Ishikawa (cell line): ENCODE data around the gene TGM5.

Experiments
- CEBPB ChIP-seq: IDR thresholded peaks from 2 replicates; pipeline ENCODE4 v1.6.1; 2012
- CREB1 ChIP-seq: IDR thresholded peaks from 2 replicates; pipeline ENCODE4 v1.6.1; 2012; ENCODE audit warnings: low read depth
- EGR1 ChIP-seq: IDR thresholded peaks from 2 replicates; pipeline ENCODE4 v1.6.1; 2012
- EP300 ChIP-seq: IDR thresholded peaks from 2 replicates; pipeline ENCODE4 v1.6.1; 2012; ENCODE audit warnings: borderline replicate concordance
- FOXM1 ChIP-seq: IDR thresholded peaks from 2 replicates; pipeline ENCODE4 v1.6.1; 2012; ENCODE audit warnings: low read depth, borderline replicate concordance
- NFIC ChIP-seq: IDR thresholded peaks from 2 replicates; pipeline ENCODE4 v1.6.1; 2012
- RAD21 ChIP-seq: IDR thresholded peaks from 2 replicates; pipeline ENCODE4 v1.6.1; 2012; ENCODE audit warnings: low read depth
- TAF1 ChIP-seq: IDR thresholded peaks from 2 replicates; pipeline ENCODE4 v1.6.1; 2012; ENCODE audit warnings: low read depth, mild to moderate bottlenecking
- TCF12 ChIP-seq: IDR thresholded peaks from 2 replicates; pipeline ENCODE4 v1.6.1; 2012; ENCODE audit warnings: low read depth
- TEAD4 ChIP-seq: IDR thresholded peaks from 2 replicates; pipeline ENCODE4 v1.6.1; 2012
- YY1 ChIP-seq: IDR thresholded peaks from 2 replicates; pipeline ENCODE4 v1.6.1; 2012; ENCODE audit warnings: low read depth
- ZBTB7A ChIP-seq: IDR thresholded peaks from 2 replicates; pipeline ENCODE4 v1.6.1; 2012; ENCODE audit warnings: low read depth
- TF ChIP-seq, protein P1 (sequence below): IDR thresholded peaks from 2 replicates; pipeline ENCODE4 v1.6.1; 2012
- TF ChIP-seq, protein P2 (sequence below): IDR thresholded peaks from 2 replicates; pipeline ENCODE4 v1.6.1; 2012
- TF ChIP-seq, protein P3 (sequence below): IDR thresholded peaks from 2 replicates; pipeline ENCODE4 v1.6.1; 2012; ENCODE audit warnings: low read depth, mild to moderate bottlenecking

The TGM5 gene

DNA sequence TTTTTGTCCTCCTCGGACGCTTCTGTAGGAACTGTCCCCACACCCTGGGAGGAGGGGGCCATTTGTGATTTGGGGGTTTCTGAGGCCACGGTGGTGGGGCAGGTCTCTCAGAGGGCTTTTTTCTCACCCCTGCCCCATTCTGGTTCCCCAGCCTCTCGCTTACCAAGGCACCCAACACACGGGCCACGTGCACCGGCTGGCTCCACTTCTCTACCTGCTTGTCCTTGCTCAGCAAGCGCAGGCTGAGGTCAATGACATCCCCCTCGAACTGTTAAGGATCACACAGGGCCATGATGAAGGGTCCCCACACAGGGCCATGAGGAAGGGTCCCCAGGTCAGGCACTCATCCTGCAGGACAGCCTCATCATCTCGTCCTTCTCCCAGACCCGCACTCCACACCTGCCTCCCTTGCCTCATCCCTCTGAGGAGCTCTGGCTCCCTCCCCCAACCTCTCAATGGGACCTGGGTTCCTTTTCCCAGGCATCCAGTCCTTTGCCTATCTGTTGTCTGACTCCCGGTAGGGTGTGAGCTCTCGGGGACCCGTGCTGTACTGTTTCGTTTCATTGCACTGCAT is 56.5 kb downstream of the TGM5 start:
- TF ChIP-seq, protein P1, sequence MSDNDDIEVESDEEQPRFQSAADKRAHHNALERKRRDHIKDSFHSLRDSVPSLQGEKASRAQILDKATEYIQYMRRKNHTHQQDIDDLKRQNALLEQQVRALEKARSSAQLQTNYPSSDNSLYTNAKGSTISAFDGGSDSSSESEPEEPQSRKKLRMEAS = no peak

DNA sequence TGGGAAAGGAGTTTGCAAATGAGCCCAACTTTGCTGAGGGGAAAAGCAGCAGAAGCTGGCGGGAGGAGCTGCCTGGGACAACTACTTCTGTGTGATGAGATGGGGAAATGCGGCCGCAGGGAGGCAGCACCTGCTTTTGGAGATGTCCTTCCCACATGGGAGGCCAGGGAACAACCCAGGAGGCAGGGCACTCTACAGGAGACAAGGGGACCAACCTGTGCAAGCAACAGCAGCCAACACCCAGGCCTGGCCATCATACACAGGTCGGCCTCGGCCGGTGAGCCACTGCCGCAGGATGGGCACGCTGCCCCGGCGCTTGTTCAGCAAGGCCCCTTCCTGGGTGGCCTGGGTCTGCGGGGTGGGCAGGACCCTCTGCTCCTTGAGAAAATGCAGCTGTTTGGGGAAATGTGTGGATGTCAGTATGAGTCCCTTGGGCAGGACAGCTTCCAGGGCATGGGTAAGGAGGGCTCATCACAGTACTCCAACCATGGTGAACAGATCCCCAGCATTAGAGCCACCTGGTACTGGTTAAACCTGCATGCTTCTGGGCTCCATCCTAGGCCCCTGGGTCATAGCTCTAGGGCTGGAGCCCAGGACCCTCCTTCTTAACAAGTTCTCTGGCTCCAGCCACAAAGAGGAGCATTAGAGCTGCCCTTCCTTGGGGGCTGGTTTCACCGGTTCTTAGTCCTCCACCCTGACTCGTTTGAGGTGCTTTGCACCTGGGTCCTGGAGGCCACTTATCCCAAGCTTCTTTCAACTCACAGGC is 57.5 kb downstream of the TGM5 start:
- TF ChIP-seq EP300 = no peak
- TF ChIP-seq RAD21 = peak; percentile 15; the same call in 1 of the 2 replicates

DNA sequence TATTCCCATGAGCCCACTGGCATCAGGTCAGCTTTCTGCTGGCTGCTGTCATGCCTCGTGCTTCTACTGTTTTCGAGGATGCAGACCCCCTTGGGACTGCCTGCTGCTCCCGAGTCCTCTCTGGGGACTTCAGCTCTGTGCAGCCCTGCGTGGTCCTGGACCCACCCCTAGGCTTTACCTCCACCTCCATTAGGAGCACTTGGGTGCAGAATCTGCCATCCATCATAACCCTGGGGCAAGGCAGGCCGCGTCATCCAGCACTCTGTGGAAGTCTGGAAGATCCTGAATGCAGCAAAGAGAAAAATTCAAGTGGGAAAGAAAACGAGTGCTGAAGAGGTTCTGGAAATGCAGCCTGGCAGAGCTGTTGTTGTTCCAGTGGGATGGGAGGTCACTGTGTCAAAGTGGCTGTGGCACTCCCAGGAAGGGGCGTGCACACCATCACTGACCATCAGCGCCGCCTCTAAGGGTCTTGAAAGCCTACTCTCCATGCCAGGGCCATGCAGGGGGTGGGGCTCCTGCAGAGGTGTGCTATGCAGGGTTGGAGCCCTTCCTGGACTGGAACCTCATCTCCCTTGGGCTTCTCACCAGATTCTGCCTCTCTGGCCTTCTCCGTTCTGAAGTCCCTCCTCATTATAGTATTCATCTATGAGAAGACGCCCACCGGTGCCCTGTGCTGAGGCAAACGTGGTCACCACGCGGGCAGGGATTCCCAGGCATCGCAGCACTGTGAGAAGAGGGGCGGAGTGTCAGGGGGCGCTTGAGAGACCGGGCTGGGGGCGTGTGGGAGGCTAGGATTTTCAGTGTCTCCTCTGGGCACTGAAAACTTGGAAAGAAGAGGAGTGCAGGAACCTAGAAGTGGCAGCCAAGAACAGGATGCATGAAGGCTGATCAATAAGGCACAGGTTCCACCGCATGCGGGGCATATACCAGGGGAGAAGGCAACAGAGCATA is 58.4 kb downstream of the TGM5 start:
- TF ChIP-seq YY1 (no peak), TAF1 (no peak), FOXM1 (no peak), CREB1 (no peak), TEAD4 (no peak), EP300 (no peak), RAD21 (no peak), CEBPB (no peak), NFIC (no peak), TCF12 (no peak), EGR1 (no peak), ZBTB7A (no peak)
- TF ChIP-seq, protein P2, sequence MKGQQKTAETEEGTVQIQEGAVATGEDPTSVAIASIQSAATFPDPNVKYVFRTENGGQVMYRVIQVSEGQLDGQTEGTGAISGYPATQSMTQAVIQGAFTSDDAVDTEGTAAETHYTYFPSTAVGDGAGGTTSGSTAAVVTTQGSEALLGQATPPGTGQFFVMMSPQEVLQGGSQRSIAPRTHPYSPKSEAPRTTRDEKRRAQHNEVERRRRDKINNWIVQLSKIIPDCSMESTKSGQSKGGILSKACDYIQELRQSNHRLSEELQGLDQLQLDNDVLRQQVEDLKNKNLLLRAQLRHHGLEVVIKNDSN = no peak
- TF ChIP-seq, protein P1 = no peak
- TF ChIP-seq, protein P3, sequence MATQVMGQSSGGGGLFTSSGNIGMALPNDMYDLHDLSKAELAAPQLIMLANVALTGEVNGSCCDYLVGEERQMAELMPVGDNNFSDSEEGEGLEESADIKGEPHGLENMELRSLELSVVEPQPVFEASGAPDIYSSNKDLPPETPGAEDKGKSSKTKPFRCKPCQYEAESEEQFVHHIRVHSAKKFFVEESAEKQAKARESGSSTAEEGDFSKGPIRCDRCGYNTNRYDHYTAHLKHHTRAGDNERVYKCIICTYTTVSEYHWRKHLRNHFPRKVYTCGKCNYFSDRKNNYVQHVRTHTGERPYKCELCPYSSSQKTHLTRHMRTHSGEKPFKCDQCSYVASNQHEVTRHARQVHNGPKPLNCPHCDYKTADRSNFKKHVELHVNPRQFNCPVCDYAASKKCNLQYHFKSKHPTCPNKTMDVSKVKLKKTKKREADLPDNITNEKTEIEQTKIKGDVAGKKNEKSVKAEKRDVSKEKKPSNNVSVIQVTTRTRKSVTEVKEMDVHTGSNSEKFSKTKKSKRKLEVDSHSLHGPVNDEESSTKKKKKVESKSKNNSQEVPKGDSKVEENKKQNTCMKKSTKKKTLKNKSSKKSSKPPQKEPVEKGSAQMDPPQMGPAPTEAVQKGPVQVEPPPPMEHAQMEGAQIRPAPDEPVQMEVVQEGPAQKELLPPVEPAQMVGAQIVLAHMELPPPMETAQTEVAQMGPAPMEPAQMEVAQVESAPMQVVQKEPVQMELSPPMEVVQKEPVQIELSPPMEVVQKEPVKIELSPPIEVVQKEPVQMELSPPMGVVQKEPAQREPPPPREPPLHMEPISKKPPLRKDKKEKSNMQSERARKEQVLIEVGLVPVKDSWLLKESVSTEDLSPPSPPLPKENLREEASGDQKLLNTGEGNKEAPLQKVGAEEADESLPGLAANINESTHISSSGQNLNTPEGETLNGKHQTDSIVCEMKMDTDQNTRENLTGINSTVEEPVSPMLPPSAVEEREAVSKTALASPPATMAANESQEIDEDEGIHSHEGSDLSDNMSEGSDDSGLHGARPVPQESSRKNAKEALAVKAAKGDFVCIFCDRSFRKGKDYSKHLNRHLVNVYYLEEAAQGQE = no peak

DNA sequence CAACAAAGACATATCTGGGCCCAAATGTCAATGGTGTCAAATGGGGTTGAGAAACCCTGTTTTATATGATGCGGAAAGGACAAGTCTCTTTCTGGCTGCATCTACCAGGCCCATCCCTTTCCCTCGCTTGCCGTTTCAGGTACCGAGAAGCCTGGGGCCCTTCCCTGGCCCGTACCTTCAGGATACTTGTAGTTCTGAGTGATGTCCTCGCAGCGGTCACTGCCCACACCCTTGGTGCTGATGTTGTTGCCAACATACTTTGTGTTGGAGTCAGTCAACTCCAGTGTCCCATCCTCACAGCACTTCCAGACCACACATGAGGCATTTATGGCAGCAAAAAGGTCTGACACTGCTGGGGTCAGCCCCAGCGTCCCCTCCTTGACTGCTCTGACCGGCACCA is 59.7 kb downstream of the TGM5 start:
- TF ChIP-seq CEBPB (no peak), EP300 (no peak), TAF1 (no peak), CREB1 (no peak), EGR1 (no peak), FOXM1 (no peak), RAD21 (no peak), TEAD4 (no peak)
- TF ChIP-seq, protein P2 = no peak

DNA sequence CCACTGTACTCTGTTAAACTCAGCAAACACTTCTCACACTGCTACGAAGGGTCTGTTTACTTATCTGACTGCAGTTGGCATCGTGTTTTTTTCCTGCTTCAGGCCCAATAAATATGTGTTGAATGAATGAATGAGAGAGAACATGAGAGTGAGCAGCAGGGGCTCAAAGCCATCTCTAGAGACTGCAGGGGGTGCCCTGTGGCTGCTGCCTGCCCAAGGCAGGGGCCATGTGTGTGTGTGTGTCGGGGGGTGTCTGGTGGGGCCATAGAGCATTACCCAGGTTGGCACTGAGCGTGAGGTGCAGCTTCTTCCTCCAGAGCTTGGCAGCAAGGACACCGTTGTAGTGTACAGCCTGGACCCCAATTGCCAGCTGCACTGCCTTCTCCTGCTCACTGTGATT is 60.7 kb downstream of the TGM5 start:
- TF ChIP-seq EGR1 (no peak), CEBPB (no peak), RAD21 (no peak), TAF1 (no peak), TEAD4 (no peak), TCF12 (no peak), EP300 (no peak)
- TF ChIP-seq, protein P3 = no peak
- TF ChIP-seq, protein P2 = no peak
